ENCODE measurements around the gene HLA-DOB.
"Not testable (repeated sequence)": the region's sequence is repeated elsewhere in the genome, so short reads cannot be mapped to it uniquely, and the experiment has no call there.

GRCh38 chr6:32805404-32805803 is 11.4 kb downstream of the HLA-DOB start:
- not testable (repeated sequence) for TF ChIP-seq CBX3 (IDR thresholded peaks at IDR 0.05; ENCODE audit: low read depth); CTCF (IDR thresholded peaks at IDR 0.05 in 2 of 3, conservative IDR thresholded peaks at IDR 0.05 in 1 of 3; ENCODE audit: borderline replicate concordance in 1 of 3, insufficient read depth in 1 of 3, low read depth in 2 of 3, low read length in 2 of 3); SRF (IDR thresholded peaks at IDR 0.05; ENCODE audit: low read depth)
